HG03558 (cell line): ENCODE results near the gene GINM1.

Source experiments
- ATAC-seq: cut with Tn5 transposase; IDR thresholded peaks from one replicate; pipeline ENCODE4 v1.9.1; 2021; ENCODE audit warnings: moderate number of reproducible peaks; ENCODE audit not compliant: unreplicated experiment; ENCODE audit errors: extremely low read depth

Gene GINM1

GRCh38 chr6:149586149-149586548 is 20.0 kb downstream of the GINM1 start:
- no peak for ATAC-seq

GRCh38 chr6:149592983-149593382 is 26.8 kb downstream of the GINM1 start:
- ATAC-seq = no peak

- no peak for ATAC-seq
These were observed 27.2 kb downstream of the GINM1 start for GRCh38 chr6:149593408-149593807.

GRCh38 chr6:149600508-149600907 is 34.3 kb downstream of the GINM1 start:
- no peak for ATAC-seq

- no peak for ATAC-seq
These were observed 42.3 kb downstream of the GINM1 start for GRCh38 chr6:149608381-149608982.

GRCh38 chr6:149614337-149614736 is 48.2 kb downstream of the GINM1 start:
- no peak for ATAC-seq

- ATAC-seq = no peak
These were observed 49.6 kb downstream of the GINM1 start for GRCh38 chr6:149615805-149616204.

- no peak for ATAC-seq
These were observed 61.5 kb downstream of the GINM1 start for GRCh38 chr6:149627672-149628071.

- ATAC-seq = no peak
These were observed 62.8 kb downstream of the GINM1 start for GRCh38 chr6:149628875-149629510.

GRCh38 chr6:149634315-149634714 is 68.1 kb downstream of the GINM1 start:
- ATAC-seq = no peak

- no peak for ATAC-seq
These were observed 69.9 kb downstream of the GINM1 start for GRCh38 chr6:149636124-149636523.
